GM18511 (cell line): ENCODE results near the gene LIMCH1.
"Not testable (repeated sequence)": the region's sequence is repeated elsewhere in the genome, so short reads cannot be mapped to it uniquely, and the experiment has no call there.

Source experiments
- ATAC-seq: cut with Tn5 transposase; IDR thresholded peaks from one replicate; pipeline ENCODE4 v1.9.1; 2021; ENCODE audit warnings: mild to moderate bottlenecking, moderate library complexity; ENCODE audit not compliant: unreplicated experiment

The LIMCH1 gene, protein sequence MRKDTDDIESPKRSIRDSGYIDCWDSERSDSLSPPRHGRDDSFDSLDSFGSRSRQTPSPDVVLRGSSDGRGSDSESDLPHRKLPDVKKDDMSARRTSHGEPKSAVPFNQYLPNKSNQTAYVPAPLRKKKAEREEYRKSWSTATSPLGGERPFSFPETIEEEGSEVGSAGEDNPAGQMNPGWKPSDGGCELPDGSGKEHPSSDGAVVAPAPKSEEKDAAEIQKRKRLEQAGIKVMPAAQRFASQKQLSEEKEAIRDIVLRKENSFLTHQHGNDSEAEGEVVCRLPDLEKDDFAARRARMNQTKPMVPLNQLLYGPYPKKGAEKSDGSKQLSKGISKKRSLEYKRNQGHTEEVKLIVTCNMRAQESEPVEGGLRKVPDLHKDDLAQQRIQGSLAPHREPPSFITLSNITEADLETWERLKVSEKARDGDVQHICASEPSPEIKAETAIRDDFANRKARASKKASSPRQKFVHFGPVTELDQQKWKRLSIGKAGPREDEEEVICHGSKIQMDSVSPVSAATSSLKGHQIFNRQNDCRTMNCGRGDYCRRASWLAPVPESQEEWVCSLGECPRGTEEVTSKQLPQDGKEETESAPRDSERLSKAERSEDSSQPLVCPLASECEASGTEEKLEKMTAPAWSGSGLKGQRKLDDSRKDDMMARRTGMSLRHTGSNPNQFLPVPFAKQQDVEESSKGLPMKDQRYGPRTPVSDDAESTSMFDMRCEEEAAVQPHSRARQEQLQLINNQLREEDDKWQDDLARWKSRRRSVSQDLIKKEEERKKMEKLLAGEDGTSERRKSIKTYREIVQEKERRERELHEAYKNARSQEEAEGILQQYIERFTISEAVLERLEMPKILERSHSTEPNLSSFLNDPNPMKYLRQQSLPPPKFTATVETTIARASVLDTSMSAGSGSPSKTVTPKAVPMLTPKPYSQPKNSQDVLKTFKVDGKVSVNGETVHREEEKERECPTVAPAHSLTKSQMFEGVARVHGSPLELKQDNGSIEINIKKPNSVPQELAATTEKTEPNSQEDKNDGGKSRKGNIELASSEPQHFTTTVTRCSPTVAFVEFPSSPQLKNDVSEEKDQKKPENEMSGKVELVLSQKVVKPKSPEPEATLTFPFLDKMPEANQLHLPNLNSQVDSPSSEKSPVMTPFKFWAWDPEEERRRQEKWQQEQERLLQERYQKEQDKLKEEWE (N-terminal part only)

DNA sequence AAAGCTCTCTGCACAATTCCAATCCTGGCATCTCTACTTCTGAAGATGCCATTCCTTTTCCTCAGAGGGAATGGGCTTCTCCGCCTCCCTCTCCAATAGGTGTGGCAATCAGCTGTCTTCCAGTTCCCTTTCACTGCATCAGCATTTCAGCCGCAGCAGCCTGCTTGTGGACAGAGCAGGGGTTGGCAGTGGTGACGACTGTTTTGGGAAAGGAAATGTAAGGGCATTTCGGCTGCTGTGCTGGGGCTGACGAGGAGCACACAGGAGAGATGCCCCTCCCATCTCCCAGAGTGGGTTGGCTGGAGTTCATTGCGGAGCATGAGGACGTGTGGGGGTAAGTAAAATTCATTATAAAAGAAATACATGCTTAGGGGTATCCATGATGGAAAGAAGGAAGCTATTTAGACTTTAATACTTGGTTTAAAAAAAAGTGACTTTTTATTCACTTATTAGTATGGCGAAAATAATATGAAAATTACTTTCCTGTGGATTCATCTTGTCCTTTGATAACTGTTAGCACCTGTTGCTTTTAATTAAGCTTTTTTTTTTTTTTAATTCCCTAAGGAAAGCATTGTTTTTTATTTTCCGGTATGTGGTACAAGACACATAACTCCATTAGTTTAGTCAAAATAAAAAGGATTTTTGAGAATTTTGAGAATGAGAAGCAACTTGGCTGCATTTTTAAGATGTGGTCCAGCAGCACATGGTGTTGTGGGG lies at the start of gene LIMCH1:
Gene LIMCH1 (plus strand): TSS at position 141 of the 717 bp plus-strand sequence. CDS start 67,839 bp downstream, outside the sequence.
- no peak for ATAC-seq

DNA sequence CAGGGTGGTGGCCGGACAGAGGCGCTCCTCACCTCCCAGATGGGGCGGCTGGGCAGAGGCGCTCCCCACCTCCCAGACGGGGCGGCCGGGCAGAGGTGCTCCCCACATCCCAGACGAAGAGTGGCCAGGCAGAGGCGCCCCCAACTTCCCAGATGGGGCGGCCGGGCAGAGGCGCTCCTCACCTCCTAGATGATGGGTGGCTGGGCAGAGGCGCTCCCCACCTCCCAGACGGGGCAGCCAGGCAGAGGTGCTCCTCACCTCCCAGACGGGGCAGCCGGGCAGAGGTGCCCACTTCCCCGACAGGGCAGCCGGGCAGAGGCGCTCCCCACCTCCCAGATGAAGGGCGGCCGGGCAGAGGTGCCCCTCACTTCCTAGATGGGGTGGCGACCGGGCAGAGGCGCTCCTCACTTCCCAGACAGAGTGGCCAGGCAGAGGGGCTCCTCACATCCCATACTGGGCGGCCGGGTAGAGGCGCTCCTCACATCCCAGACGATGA lies 46.8 kb upstream of the LIMCH1 start:
- ATAC-seq, result not testable (repeated sequence)

DNA sequence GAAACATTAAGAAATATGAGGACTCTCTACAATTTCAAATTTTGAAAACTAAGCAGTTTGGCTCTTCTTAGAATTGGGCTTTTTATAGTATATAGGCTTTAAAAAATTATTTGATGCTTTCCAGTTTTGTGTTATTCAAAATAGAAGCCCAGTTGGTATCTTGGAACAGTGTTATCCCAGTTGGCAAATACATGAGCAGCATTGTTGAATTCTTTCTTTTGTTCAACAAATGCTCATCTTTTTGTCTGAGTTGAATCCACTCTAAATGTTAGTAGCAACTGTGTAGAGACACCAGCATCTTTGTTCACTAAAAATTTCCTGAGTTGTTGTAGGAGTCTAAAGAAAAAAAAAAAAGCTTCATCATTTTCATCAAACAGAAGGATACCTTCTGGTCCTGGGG lies 41.0 kb upstream of the LIMCH1 start:
- ATAC-seq, result no peak

DNA sequence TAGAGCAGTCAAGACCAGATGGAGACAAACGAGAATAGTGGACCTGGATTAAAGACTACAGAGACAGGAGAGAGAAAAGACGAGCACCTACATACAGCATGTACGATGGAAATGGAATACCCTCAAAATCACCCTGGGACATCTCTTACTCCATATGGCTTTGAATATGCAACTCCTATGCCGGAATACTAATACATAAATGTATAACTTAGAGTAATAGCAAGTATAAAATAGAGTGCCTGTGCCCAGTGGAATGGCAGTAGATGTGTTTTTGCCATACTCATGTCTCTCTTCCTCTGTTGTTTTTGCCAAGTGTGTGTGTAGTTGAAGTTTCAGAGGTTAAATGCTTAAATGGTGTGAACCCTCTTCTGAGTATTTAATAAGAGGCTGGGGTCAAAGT lies 39.8 kb upstream of the LIMCH1 start:
- no peak for ATAC-seq

DNA sequence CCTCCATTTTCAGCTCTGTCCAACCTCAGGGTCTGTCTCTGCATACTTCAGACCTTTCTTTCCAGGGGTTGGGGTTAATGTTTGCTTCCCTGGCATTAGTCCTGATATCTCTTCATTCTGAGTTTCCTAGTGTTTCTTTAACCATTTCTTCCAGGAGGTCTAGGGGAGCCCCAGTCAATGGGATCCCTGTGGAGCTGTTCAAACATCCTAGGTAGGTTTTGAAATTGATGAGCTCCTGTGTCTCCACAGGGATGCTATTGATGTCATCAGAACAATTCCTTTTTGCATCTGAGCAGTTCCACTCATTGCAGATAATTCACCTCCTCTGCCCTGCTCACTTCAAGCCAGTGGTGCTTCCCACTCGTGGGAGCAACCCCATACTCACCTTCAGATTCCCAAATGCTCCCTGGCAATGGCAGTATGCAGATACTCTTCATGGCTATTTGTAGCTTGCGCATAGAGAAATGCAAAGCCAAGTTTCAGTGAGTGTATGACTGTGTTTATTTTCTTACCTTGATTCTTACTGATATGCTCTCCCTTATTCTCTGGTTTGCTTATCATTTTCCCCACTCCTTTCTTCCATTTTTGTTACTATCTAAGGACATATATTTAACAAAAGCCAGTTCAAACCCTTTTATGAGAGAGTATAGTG lies 33.7 kb upstream of the LIMCH1 start:
- ATAC-seq, result no peak

DNA sequence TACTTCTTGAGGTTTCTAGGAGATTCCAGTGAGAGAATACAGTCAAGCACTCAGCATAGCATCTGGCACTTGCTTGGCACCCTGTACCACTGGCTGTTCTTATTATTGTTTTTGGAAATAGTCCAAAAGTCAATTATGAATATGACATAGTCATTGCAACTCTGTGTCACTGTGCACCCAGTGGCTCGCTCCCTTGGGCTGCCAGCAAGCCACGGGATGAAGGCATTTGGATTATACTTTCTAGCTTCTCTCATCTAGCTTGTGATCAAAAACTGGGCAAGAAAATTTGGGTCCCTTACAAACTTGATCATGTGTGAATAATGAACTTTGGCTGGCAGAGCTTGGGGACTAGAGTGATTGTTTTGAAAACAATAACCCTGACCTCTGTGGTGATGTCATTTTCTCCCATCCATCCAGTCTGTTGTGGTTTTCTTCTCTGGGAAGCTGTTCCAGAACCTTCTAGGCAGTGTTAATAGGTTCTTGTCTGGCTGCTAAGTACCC lies 32.7 kb upstream of the LIMCH1 start:
- no peak for ATAC-seq

DNA sequence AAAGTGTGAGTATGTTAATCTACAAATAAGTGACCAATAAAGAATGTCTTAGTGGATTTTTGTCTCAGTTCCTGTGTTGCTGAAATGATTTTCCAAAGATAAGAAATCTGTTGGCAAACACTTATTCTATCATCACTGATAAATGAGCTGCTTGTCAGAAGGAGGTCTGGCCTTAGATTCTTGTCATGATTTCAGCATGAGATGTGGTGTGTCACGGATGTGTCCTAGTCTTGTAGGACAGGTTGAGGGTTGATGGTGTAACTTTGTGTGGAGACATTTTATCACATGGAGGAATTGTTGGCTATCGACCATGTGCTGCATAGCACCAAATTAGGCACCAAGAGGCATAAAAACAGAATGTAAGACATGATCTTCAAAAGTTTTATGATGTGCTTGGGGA lies 31.8 kb upstream of the LIMCH1 start:
- no peak for ATAC-seq

DNA sequence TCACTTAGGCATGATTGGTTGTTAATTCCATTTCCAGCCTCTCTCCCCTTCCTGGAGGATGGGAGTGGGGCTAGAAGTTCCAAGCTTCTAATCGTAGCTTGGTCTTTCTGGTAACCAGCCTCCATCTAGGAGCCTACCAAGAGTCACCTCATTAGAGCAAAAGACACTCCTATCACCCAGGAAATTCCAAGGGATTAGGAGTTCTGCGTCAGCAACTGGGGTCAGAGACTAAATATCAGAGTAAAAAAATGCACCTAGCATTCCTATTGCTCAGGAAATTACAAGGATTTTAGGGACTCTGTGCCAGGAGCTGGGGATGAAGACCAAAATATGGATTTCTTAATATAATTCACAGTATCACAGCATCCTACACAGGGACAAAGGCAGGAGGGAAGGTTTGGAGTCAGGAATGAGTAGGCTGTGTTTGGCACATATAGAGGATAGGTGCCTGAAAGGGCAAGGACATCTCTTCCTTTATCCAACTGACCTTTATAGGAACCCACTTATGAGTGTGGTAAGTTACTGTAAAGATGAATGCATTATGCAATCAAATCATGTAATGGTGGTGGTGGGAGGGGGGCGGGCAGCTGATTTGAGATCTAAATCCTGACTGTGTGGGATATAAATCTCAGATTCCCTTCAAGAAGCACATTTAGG lies 30.5 kb upstream of the LIMCH1 start:
- no peak for ATAC-seq

DNA sequence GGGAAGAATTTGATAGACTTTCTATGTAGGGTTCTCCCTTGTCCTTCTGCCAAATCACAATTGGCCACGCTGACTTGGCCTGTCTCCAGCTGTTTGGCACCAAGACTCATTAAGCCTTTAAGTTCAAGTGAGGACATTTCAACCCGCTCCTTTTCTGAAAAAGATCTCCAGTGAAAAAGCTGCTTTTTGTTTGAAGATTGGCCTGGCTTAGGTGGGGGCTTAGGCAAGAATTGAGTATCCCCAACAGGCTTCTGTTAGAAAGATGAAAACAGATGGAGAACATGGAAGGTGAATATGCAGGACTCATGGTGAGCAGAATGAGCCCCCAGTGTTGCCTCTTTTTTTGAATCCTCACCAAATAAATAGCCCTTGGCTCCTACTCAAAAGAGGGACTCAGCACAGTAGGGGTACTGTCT lies 28.5 kb upstream of the LIMCH1 start:
- ATAC-seq, result no peak

DNA sequence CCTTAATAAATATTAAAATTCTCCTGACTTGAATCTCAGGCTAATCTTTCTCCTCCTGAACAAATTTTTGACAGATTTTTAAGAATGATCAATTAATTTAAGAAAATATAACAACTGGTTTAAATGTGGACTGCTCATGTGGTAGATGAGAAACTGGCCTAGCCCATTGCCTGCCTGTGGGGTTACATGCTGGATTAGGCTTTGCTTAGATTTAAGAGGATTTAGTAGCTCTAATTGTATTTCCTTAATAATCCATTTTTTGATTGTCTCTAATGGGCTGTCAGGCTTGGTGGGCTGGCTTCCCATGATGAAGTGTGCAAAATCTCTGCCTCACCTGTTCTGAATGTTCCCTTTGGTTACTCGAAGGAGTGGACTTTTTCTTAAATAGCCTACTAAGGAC lies 27.8 kb upstream of the LIMCH1 start:
- ATAC-seq, result no peak

DNA sequence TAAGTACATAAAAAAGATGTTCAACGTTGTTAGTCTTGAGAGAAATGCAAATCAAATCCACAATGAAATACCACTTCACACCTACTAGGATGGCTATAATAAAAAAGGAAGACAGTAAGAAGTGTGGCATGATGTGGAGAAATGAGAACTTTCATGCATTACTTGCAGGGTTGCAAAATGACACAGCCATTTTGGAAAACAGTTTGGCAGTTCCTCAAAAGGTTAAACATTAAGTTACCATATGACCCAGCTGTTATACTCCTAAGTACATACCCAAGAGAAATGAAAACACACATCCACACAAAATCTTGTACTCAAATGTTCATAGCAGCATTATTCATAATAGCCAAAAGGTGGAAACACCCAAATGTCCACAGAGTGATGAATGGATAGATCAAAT lies 25.8 kb upstream of the LIMCH1 start:
- ATAC-seq, result no peak

DNA sequence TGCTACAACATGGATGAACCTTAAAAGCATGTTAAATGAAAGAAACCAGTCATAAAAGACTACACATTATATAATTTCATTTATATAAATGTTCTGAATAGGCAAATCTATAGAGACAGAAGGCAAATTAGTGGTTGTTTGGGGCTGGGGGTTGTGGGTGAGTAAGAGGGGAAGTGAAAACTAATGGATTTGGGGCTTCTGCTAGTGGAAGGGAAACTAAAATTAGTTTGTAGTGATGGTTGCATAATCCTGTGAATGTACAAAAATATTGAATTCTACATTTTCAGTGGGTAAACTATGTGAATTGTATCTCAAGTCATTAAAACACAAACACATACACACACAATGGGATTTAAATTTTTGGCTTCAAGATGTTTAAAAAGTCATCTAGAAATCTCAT lies 25.4 kb upstream of the LIMCH1 start:
- no peak for ATAC-seq

DNA sequence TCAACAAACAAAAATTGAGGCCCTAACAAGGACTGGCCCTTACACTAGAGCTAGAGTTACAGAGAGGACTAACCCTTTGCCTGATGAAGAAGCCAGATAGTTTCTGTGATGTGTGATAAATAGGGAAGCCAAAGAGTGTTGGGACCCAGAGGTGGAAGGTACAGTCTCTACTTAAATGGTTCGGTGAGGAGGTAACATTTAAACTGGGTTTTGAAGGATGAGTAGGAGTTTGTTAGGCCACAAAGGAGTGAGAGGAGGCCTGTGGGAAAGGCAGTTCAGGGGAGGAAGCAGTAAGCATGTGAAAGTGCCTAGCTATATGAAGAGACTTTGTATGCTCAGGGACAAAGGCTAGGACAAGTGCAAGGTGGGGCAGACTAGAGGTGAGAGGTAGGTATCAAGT lies 23.8 kb upstream of the LIMCH1 start:
- no peak for ATAC-seq

DNA sequence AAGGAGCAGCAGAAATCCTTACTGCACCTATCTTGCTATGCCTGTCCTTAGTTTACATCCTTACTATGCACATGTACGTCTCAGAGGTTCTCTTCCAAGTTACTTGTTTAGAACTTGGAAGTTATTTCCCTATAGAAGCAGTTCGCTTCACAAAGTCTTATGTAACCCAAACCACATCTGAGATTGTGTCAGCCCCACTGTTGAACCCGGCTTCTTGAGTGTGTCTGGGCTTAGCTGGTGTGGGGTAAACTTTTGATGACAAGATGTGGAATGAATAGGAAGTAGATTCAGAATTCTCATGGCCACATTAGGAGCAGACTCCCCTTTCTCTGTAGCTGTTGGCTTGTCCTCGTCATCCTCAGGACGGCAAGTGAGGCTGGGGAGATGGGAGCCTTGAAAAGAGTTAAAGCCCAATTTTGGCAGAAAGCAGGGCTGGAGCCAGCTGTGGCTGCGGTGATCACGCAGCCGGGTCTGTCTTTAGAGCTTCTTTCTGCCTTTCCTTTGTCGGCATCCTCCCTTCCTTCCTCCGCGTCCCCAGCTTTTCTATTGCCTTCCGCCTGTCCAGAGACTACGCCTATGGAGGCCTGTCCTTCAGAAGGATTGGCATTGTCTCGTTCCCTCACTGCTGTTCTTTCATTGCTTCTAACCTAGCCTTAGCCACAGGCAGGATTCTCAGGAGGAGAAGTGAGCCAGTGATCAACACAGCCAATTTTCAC lies 23.0 kb upstream of the LIMCH1 start:
- ATAC-seq, result no peak

DNA sequence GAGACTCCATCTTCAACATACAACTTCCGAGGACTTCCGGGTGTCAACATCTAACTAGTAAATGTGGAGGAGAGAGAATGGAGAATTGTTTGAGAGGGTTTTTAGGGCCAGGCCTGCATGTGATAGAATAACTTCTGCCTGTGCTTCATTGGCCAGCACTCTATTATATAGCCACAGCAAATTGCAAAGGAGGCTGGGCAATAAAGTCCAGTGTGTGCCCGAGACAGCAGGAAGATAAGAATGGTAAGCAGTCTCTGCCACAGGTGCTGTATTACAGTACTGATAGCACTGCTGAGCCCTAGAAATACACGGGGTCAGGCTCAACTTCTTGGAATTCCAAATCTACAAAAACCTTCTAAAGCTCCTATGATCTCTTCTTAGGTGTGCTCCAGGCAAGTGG lies 20.8 kb upstream of the LIMCH1 start:
- ATAC-seq, result no peak

DNA sequence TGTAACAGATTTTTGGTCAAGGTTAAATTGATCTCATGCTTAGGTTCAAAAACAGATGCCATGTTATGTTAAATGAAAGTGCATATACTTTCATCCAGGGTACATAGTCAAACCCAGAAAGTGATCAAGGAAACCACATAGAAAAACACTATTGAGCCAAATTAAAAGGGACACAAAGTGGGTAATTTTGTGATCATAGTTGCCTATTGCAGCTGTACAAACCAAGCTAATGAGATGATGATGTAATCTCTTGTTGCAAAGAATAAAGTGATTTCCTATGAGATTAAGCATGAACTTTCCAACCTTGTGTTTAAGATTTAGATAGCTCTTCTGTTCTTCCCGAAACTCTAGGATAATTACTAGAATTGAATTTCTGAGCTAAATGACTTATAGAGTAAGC lies 20.2 kb upstream of the LIMCH1 start:
- no peak for ATAC-seq

DNA sequence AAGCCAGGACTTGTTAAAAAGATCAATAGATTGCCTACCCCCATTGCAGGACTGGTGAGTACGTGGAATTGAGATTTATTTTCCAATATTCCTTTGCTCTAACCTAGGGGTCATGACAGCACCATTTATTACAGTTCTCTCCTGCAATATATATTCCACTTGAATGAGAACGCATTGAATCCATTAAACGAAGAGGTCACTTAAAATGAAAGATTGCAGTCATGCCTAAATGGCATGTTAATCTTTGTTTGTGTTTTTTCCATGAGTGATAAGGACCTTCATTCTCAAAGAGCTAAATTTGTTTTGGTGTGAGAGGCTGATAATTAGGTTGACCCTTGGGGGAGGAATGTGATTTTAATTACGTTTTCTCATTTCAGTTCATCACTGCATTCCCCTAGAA lies 13.5 kb upstream of the LIMCH1 start:
- ATAC-seq, result no peak

DNA sequence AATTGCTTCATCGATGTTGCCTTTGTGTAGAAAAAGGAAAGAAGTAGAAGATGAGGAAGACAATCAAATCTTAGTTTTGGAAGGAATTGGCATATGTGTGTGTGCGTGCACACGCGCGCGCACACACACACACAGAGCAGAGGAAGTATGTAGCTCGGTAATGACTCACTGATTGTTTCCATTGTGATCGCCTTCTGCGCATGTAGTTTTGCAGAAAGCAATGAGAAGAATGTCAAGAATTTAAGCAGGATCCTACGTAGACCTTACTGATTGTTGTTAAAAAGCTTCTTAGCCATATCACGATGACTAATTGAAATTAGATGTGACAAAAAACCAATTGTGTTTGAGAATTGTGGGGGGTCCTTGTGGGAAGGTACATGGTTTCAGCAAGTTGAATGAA lies 12.8 kb upstream of the LIMCH1 start:
- ATAC-seq, result no peak

DNA sequence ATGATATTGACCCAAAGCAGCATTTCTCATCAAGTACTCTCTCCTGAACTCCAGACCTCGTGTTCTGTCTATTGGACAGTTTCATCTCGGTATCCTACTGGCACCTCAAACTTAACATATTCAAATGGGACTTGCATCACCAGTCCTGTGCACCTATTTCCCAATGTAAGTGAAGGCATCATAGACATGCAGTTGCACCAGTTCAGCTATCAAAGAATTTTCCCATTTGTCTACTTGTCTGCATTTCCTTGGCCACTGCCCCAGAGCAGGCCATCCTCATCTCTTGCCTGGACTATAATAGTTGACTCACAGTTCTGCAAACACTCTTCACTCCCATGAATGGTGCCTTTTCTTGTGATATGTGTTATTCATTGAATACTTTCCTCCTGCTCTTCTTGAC lies 11.3 kb upstream of the LIMCH1 start:
- no peak for ATAC-seq
